T-cell (primary cell): Measurements from ENCODE around the gene JAKMIP3. TPM values are rescaled to one million over a fixed set of nuclear protein-coding genes. Genes with fewer than 3 reads are reported as not detected.
A peak's percentile ranks its signal among the peaks of the same experiment; 100 is the strongest.

ENCODE experiments used
- ATAC-seq, 4 experiments: fragments of 200-7000 bp in 3 of 4; fragments of 150-1000 bp in 1 of 4; cut with Tn5 transposase; replicated peaks in 1 of 4; 1 replicate in 3 of 4; 2 replicates in 1 of 4; pipeline ENCODE4 v1.10.0; 2021; ENCODE audit warnings: moderate library complexity in 3 of 4, mild to moderate bottlenecking in 2 of 4, moderate number of reproducible peaks in 1 of 4
- CTCF ChIA-PET, 2 donors: fragments of 300-600 bp; sonication (Branson Sonifier 250); formaldehyde crosslinking; loops; one replicate each; lab custom pipeline; 2022; ENCODE audit warnings: antibody characterized with exemption in 2 of 2; lab: Charles Lee
- POLR2A ChIA-PET, 2 donors: fragments of 300-600 bp; sonication (Branson Sonifier 250); formaldehyde crosslinking; loops; one replicate each; lab custom pipeline; 2022; ENCODE audit warnings: antibody characterized with exemption in 2 of 2; lab: Charles Lee
- DNase-seq, 35 experiments: peaks; one replicate each; pipeline versions ENCODE4 v3.0.0 to v3.0.0-alpha.2; 2013 to 2023
- H3K27ac ChIP-seq: one replicate; pipeline ENCODE4 v1.5.1; 2013; ENCODE audit warnings: low read length
- H3K27me3 ChIP-seq, 2 experiments: replicated peaks in 1 of 2; 1 replicate in 1 of 2; 2 replicates in 1 of 2; pipeline versions ENCODE4 v1.6.1 to v1.7.0; 2013; ENCODE audit warnings: low read length in 1 of 2, mixed read lengths in 1 of 2; ENCODE audit not compliant: control insufficient read depth in 2 of 2, insufficient read depth in 2 of 2; ENCODE audit errors: extremely low read depth in 1 of 2
- H3K36me3 ChIP-seq, 2 donors: 1 replicate in 1 of 2; 2 replicates in 1 of 2; pipeline versions ENCODE4 v1.6.1 to v1.7.0; 2013; ENCODE audit warnings: low read length in 1 of 2; ENCODE audit not compliant: control insufficient read depth in 2 of 2, insufficient read depth in 1 of 2; ENCODE audit errors: extremely low read depth in 1 of 2
- H3K4me1 ChIP-seq, 2 experiments: 1 replicate in 1 of 2; 2 replicates in 1 of 2; pipeline versions ENCODE4 v1.6.1 to v1.7.0; 2013; ENCODE audit warnings: low read length in 2 of 2, mixed read lengths in 1 of 2; ENCODE audit not compliant: insufficient read depth in 2 of 2, control insufficient read depth in 1 of 2; ENCODE audit errors: extremely low read depth in 1 of 2
- H3K4me3 ChIP-seq, 2 donors: 1 replicate in 1 of 2; 2 replicates in 1 of 2; pipeline versions ENCODE4 v1.5.1 to v1.7.0; 2013; ENCODE audit warnings: mild to moderate bottlenecking in 2 of 2, low read length in 1 of 2, moderate library complexity in 1 of 2; ENCODE audit not compliant: control insufficient read depth in 1 of 2; ENCODE audit errors: extremely low read depth in 1 of 2
- H3K9me3 ChIP-seq: 2 replicates; pipeline ENCODE4 v1.7.0; 2013
- H3K27ac Mint-ChIP-seq, 2 donors: one replicate each; pipeline ENCODE4 v1.8.0; 2020 to 2021; ENCODE audit warnings: mild to moderate bottlenecking in 2 of 2, mixed read lengths in 2 of 2
- H3K27me3 Mint-ChIP-seq, 2 donors: one replicate each; pipeline ENCODE4 v1.8.0; 2021 to 2022; ENCODE audit warnings: mixed read lengths in 2 of 2
- H3K36me3 Mint-ChIP-seq: one replicate; pipeline ENCODE4 v1.8.0; 2021; ENCODE audit warnings: mixed read lengths
- H3K4me1 Mint-ChIP-seq, 3 donors: one replicate each; pipeline ENCODE4 v1.8.0; 2020 to 2022; ENCODE audit warnings: mixed read lengths in 3 of 3, mild to moderate bottlenecking in 1 of 3
- H3K4me3 Mint-ChIP-seq, 3 donors: one replicate each; pipeline ENCODE4 v1.8.0; 2020 to 2022; ENCODE audit warnings: mild to moderate bottlenecking in 3 of 3, mixed read lengths in 3 of 3, moderate library complexity in 3 of 3
- H3K9me3 Mint-ChIP-seq, 3 donors: one replicate each; pipeline ENCODE4 v1.8.0; 2020 to 2022; ENCODE audit warnings: mixed read lengths in 3 of 3
- WGBS: methylation state at CpG from one replicate; pipeline ENCODE4 v1.1.5; 2013; ENCODE audit warnings: missing lambda C conversion rate; ENCODE audit not compliant: insufficient coverage; 5-methylcytosine and 5-hydroxymethylcytosine counted together
- total RNA-seq, 35 experiments: library from RNA in 6 of 35; stranded (reverse) in 6 of 35; fragments of 120-200 nt in 1 of 35; gene quantifications; one replicate each; pipeline versions ENCODE4 v1.2.1 to v1.2.4 and lab custom pipeline; 2013 to 2026

The JAKMIP3 gene
- total RNA-seq, 5 donors from 2014 or later (not counting 1 experiment from before 2014, with no cell fraction given), result 0.32 to 0.98 (median 0.50) TPM

DNA sequence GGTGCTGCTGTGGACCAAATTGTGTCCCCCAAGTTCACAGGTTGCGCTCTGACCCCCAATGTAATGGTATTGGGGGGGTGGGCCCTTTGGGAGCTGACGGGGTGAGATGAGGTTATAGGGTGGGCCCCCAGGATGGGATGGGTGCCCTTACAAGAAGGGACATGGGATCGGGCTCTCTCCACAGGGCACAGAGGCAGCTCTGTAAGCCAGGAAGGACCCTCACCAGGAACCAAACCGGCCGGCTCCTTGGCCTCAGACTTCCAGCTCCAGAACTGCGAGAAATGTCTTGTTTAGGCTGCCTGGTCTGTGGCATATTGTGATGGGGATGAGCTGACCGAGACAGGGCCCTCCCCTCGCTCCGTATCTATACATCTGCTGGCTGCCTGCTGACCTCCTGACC, 25.7 kb upstream of the JAKMIP3 start:
- H3K9me3 Mint-ChIP-seq, result no peaks in the 10 kb centered on the region
- ATAC-seq (no peak), DNase-seq (no peak)
- no peak overlapping the region for H3K27ac Mint-ChIP-seq
- no peaks in the 10 kb centered on the region for H3K36me3 Mint-ChIP-seq
- H3K27ac ChIP-seq, result no peak overlapping the region
- no peak overlapping the region for H3K4me3 Mint-ChIP-seq
- no peaks in the 10 kb centered on the region for H3K36me3 ChIP-seq
- ChIA-PET POLR2A (no interaction called here), CTCF (interaction anchor here in 1 of 2 donors (0.8 kb wide), 1 partner anchor 17 kb away, joined by 3 read pairs; no protein-coding TSS in a partner anchor)
- H3K4me1 Mint-ChIP-seq, result peaks cover 2 to 12% (median 6%) of the 10 kb centered on the region in 3 donors
- 100% methylated on average over 1 of the region's 9 CpGs for WGBS
- H3K4me1 ChIP-seq, result peaks cover 0 to 2% of the 10 kb centered on the region in 2 experiments
- peaks cover 33 to 64% of the 10 kb centered on the region in 2 donors for H3K27me3 Mint-ChIP-seq
- H3K4me3 ChIP-seq, result no peak overlapping the region
- H3K27me3 ChIP-seq, result peaks cover 0 to 79% of the 10 kb centered on the region in 2 experiments
- H3K9me3 ChIP-seq, result no peaks in the 10 kb centered on the region

DNA sequence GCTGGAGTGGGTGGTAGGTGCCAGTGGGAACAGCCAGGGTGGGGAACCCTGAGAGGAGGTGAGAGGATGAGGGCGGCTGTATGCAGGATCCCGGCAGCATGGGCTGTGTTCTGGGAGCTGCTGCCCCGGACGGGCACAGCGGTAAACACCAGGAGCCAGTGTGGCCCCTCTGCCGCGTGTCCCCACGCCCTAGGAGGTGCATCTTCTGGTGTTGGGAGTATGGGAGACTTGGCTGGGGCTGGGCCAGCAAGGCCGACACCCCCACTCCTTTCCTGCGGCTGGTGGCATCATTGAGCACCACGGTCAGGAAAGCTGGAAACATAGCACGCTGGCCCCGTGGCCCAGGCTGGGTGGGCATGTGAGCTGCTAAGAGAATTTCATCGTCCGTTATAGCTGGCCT, 24.4 kb upstream of the JAKMIP3 start:
- Histone ChIP-seq H3K36me3 (no peaks in the 10 kb centered on the region), H3K27me3 (peaks cover 0 to 73% of the 10 kb centered on the region in 2 experiments), H3K9me3 (no peaks in the 10 kb centered on the region), H3K27ac (no peak overlapping the region), H3K4me1 (peaks cover 0 to 2% of the 10 kb centered on the region in 2 experiments), H3K4me3 (no peak overlapping the region)
- peaks cover 2 to 7% (median 6%) of the 10 kb centered on the region in 3 donors for H3K4me1 Mint-ChIP-seq
- POLR2A ChIA-PET, result no interaction called here
- CTCF ChIA-PET, result no interaction called here
- no peak overlapping the region for H3K4me3 Mint-ChIP-seq
- peaks cover 30 to 60% of the 10 kb centered on the region in 2 donors for H3K27me3 Mint-ChIP-seq
- no peak overlapping the region for H3K27ac Mint-ChIP-seq
- DNase-seq, result no peak
- H3K9me3 Mint-ChIP-seq, result no peaks in the 10 kb centered on the region
- H3K36me3 Mint-ChIP-seq, result no peaks in the 10 kb centered on the region
- no peak for ATAC-seq
- 85% methylated on average over 15 of the region's 15 CpGs for WGBS

- H3K9me3 ChIP-seq, result no peaks in the 10 kb centered on the region
- no peak overlapping the region for H3K4me3 Mint-ChIP-seq
- ChIA-PET POLR2A (no interaction called here), CTCF (no interaction called here)
- H3K36me3 Mint-ChIP-seq, result no peaks in the 10 kb centered on the region
- no peaks in the 10 kb centered on the region for H3K4me1 ChIP-seq
- peaks cover 0 to 55% of the 10 kb centered on the region in 2 experiments for H3K27me3 ChIP-seq
- no peaks in the 10 kb centered on the region for H3K36me3 ChIP-seq
- WGBS, result 47% methylated on average over 15 of the region's 22 CpGs
- ATAC-seq (no peak), DNase-seq (no peak)
- H3K9me3 Mint-ChIP-seq, result no peaks in the 10 kb centered on the region
- no peak overlapping the region for H3K27ac ChIP-seq
- H3K4me1 Mint-ChIP-seq, result no peaks in the 10 kb centered on the region
- no peak overlapping the region for H3K27ac Mint-ChIP-seq
- peaks cover 19 to 45% of the 10 kb centered on the region in 2 donors for H3K27me3 Mint-ChIP-seq
- H3K4me3 ChIP-seq, result no peak overlapping the region
Observed at GRCh38 chr10:132043861-132044695, 21.7 kb upstream of the JAKMIP3 start.

- peak overlapping the region in 1 of 2 donors; percentile 14 for H3K27ac Mint-ChIP-seq
- H3K4me1 ChIP-seq, result no peaks in the 10 kb centered on the region
- H3K27me3 Mint-ChIP-seq, result peaks cover 21 to 40% of the 10 kb centered on the region in 2 donors
- ATAC-seq, result no peak
- no peak overlapping the region for H3K27ac ChIP-seq
- no peak overlapping the region for H3K4me3 ChIP-seq
- 82% methylated on average over 18 of the region's 18 CpGs for WGBS
- H3K4me3 Mint-ChIP-seq, result no peak overlapping the region
- H3K9me3 Mint-ChIP-seq, result no peaks in the 10 kb centered on the region
- H3K9me3 ChIP-seq, result no peaks in the 10 kb centered on the region
- peaks cover 0 to 49% of the 10 kb centered on the region in 2 experiments for H3K27me3 ChIP-seq
- no peaks in the 10 kb centered on the region for H3K36me3 ChIP-seq
- DNase-seq, result no peak
- H3K36me3 Mint-ChIP-seq, result no peaks in the 10 kb centered on the region
- ChIA-PET POLR2A (no interaction called here), CTCF (no interaction called here)
- H3K4me1 Mint-ChIP-seq, result no peaks in the 10 kb centered on the region
Observed at GRCh38 chr10:132044803-132045202, 20.9 kb upstream of the JAKMIP3 start.

- no peaks in the 10 kb centered on the region for H3K4me1 Mint-ChIP-seq
- WGBS, result no CpG with 5 or more reads among the region's 9 CpGs
- no peak for DNase-seq
- H3K27me3 Mint-ChIP-seq, result peaks cover 24 to 40% of the 10 kb centered on the region in 2 donors
- Histone ChIP-seq H3K4me3 (no peak overlapping the region), H3K9me3 (no peaks in the 10 kb centered on the region), H3K4me1 (no peaks in the 10 kb centered on the region), H3K36me3 (no peaks in the 10 kb centered on the region), H3K27me3 (peaks cover 0 to 49% of the 10 kb centered on the region in 2 experiments), H3K27ac (no peak overlapping the region)
- no peaks in the 10 kb centered on the region for H3K9me3 Mint-ChIP-seq
- H3K36me3 Mint-ChIP-seq, result no peaks in the 10 kb centered on the region
- ATAC-seq, result no peak
- ChIA-PET POLR2A (no interaction called here), CTCF (interaction anchor here in 1 of 2 donors (0.6 kb wide), 1 partner anchor 79 kb away, joined by 4 read pairs; no protein-coding TSS in a partner anchor)
- no peak overlapping the region for H3K4me3 Mint-ChIP-seq
- H3K27ac Mint-ChIP-seq, result peak overlapping the region in 1 of 2 donors; percentile 14
Observed at GRCh38 chr10:132045324-132045723, 20.4 kb upstream of the JAKMIP3 start.

DNA sequence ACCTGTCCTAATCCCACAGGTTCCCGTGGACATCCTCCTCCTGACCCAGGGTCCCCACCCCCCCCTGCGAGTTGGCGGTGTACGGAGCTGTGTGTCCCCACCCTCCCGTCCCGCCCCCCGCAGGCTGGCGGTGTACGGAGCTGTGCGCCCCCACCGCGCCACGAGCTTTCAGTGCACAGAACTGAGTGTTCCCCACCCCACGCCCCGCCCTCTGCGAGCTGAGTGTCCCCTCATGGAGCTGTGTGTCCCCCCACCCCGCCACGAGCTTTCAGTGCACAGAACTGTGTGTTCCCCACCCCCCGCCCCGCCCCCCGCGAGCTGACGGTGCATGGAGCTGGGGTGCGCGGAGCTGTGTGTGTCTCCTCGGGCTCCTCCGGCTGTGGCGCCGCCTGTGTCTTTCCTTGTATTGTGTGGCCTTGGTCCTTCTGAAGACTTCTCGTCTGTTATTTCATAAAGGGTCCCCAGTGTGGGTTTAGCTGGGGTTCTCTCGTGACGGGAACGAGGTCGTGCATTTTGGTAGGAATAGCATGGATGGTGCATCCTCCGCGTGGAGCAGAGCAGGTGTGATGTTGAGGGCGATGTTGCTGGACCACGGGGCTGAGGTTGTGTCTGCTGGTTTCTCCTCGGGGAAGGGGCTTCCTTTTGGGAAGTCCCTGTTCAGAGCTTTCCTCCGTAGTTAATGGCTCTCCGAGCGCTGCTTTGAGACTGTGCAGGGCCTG, 18.0 kb upstream of the JAKMIP3 start:
- ATAC-seq, result no peak
- Mint-ChIP-seq H3K9me3 (peaks cover 5 to 6% (median 5%) of the 10 kb centered on the region in 3 donors), H3K4me1 (no peaks in the 10 kb centered on the region), H3K4me3 (no peak overlapping the region), H3K27ac (no peak overlapping the region), H3K27me3 (peaks cover 15 to 29% of the 10 kb centered on the region in 2 donors), H3K36me3 (peaks cover 4% of the 10 kb centered on the region)
- Histone ChIP-seq H3K9me3 (no peaks in the 10 kb centered on the region), H3K27ac (no peak overlapping the region), H3K4me3 (no peak overlapping the region), H3K36me3 (no peaks in the 10 kb centered on the region), H3K4me1 (no peaks in the 10 kb centered on the region), H3K27me3 (peaks cover 0 to 50% of the 10 kb centered on the region in 2 experiments)
- no peak for DNase-seq
- 80% methylated on average over 22 of the region's 42 CpGs for WGBS
- ChIA-PET CTCF (no interaction called here), POLR2A (no interaction called here)
